ENCODE measurements around the gene SCARF2. TPM values are rescaled to one million over a fixed set of nuclear protein-coding genes. Genes with fewer than 3 reads are reported as not detected.
"Not testable (repeated sequence)": the region's sequence is repeated elsewhere in the genome, so short reads cannot be mapped to it uniquely, and the experiment has no call there.

Gene SCARF2
- total RNA-seq, 1 experiment from 2014 or later, result 50.1 TPM

GRCh38 chr22:20395907-20396287, 41.7 kb downstream of the SCARF2 start:
- no peak for DNase-seq (ENCODE audit: low read depth)

- DNase-seq (ENCODE audit: low read depth), result no peak
These were observed 42.3 kb downstream of the SCARF2 start for GRCh38 chr22:20395181-20395906.

GRCh38 chr22:20393705-20394476, 43.7 kb downstream of the SCARF2 start, which contains the start of gene ZNF74:
ZNF74 (plus strand) TSS chr22:20394151; CDS start chr22:20394629, 478 bp downstream.
- peak; percentile 88 for DNase-seq (ENCODE audit: low read depth)

- no peak for DNase-seq (ENCODE audit: low read depth)
These were observed 44.5 kb downstream of the SCARF2 start for GRCh38 chr22:20392983-20393704.

- not testable (repeated sequence) for DNase-seq (ENCODE audit: low read depth)
These were observed 45.2 kb downstream of the SCARF2 start for GRCh38 chr22:20392365-20392881.

GRCh38 chr22:20391222-20391621, 46.4 kb downstream of the SCARF2 start:
- no peak for DNase-seq (ENCODE audit: low read depth)

GRCh38 chr22:20390394-20390907, 47.2 kb downstream of the SCARF2 start:
- no peak for DNase-seq (ENCODE audit: low read depth)

GRCh38 chr22:20389288-20389687, 48.3 kb downstream of the SCARF2 start:
- no peak for DNase-seq (ENCODE audit: low read depth)

- no peak for DNase-seq (ENCODE audit: low read depth)
These were observed 49.4 kb downstream of the SCARF2 start for GRCh38 chr22:20388200-20388599.

- DNase-seq (ENCODE audit: low read depth), result no peak
These were observed 50.7 kb downstream of the SCARF2 start for GRCh38 chr22:20386972-20387371.

GRCh38 chr22:20386336-20386735, 51.3 kb downstream of the SCARF2 start:
- no peak for DNase-seq (ENCODE audit: low read depth)

- no peak for DNase-seq (ENCODE audit: low read depth)
These were observed 52.8 kb downstream of the SCARF2 start for GRCh38 chr22:20384865-20385264.

- DNase-seq (ENCODE audit: low read depth), result no peak
These were observed 53.5 kb downstream of the SCARF2 start for GRCh38 chr22:20384171-20384570.

- DNase-seq (ENCODE audit: low read depth), result no peak
These were observed 54.1 kb downstream of the SCARF2 start for GRCh38 chr22:20383538-20383937.

GRCh38 chr22:20380486-20380885, 57.1 kb downstream of the SCARF2 start:
- DNase-seq (ENCODE audit: low read depth), result no peak

GRCh38 chr22:20378684-20379083, 58.9 kb downstream of the SCARF2 start:
- not testable (repeated sequence) for DNase-seq (ENCODE audit: low read depth)

GRCh38 chr22:20378110-20378509, 59.5 kb downstream of the SCARF2 start:
- no peak for DNase-seq (ENCODE audit: low read depth)

GRCh38 chr22:20376983-20377382, 60.6 kb downstream of the SCARF2 start:
- DNase-seq (ENCODE audit: low read depth), result not testable (repeated sequence)

GRCh38 chr22:20376281-20376680, 61.3 kb downstream of the SCARF2 start:
- not testable (repeated sequence) for DNase-seq (ENCODE audit: low read depth)

Data from HT1080 (cell line).